ENCODE measurements around the gene TMEM38A. TPM values are rescaled to one million over a fixed set of nuclear protein-coding genes. Genes with fewer than 3 reads are reported as not detected.

Gene TMEM38A
- total and polyA plus RNA-seq, 9 of the 15 experiments (the other 6 are each of a cell fraction or from before 2014, with no cell fraction given), result 0.35 to 2.1 (median 1.2) TPM

GRCh38 chr19:16628183-16628983, 32.6 kb upstream of the TMEM38A start, which contains the start of gene MED26 (continued):
- TF ChIP-seq CHD7 (IDR thresholded peaks at IDR 0.05; ENCODE audit: low read depth, low read length) (no peak), ETV6 (IDR thresholded peaks at IDR 0.05; ENCODE audit: borderline replicate concordance in 1 of 2, low read depth in 2 of 2, low read length in 1 of 2) (no peak), ETV6 (CRISPR knock-in tag; IDR thresholded peaks at IDR 0.05; ENCODE audit: borderline replicate concordance) (no peak), POLR2H (tag; IDR thresholded peaks at IDR 0.05; ENCODE audit: low read depth) (peak; percentile 66)
- TF ChIP-seq, protein P1, sequence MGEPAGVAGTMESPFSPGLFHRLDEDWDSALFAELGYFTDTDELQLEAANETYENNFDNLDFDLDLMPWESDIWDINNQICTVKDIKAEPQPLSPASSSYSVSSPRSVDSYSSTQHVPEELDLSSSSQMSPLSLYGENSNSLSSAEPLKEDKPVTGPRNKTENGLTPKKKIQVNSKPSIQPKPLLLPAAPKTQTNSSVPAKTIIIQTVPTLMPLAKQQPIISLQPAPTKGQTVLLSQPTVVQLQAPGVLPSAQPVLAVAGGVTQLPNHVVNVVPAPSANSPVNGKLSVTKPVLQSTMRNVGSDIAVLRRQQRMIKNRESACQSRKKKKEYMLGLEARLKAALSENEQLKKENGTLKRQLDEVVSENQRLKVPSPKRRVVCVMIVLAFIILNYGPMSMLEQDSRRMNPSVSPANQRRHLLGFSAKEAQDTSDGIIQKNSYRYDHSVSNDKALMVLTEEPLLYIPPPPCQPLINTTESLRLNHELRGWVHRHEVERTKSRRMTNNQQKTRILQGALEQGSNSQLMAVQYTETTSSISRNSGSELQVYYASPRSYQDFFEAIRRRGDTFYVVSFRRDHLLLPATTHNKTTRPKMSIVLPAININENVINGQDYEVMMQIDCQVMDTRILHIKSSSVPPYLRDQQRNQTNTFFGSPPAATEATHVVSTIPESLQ (CRISPR knock-in tag; IDR thresholded peaks at IDR 0.05), result no peak
- TF ChIP-seq, protein P2, sequence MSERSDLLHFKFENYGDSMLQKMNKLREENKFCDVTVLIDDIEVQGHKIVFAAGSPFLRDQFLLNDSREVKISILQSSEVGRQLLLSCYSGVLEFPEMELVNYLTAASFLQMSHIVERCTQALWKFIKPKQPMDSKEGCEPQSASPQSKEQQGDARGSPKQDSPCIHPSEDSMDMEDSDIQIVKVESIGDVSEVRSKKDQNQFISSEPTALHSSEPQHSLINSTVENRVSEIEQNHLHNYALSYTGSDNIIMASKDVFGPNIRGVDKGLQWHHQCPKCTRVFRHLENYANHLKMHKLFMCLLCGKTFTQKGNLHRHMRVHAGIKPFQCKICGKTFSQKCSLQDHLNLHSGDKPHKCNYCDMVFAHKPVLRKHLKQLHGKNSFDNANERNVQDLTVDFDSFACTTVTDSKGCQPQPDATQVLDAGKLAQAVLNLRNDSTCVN (CRISPR knock-in tag; IDR thresholded peaks at IDR 0.05), result no peak
- TF ChIP-seq, protein P3, sequence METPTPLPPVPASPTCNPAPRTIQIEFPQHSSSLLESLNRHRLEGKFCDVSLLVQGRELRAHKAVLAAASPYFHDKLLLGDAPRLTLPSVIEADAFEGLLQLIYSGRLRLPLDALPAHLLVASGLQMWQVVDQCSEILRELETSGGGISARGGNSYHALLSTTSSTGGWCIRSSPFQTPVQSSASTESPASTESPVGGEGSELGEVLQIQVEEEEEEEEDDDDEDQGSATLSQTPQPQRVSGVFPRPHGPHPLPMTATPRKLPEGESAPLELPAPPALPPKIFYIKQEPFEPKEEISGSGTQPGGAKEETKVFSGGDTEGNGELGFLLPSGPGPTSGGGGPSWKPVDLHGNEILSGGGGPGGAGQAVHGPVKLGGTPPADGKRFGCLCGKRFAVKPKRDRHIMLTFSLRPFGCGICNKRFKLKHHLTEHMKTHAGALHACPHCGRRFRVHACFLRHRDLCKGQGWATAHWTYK (CRISPR knock-in tag; IDR thresholded peaks at IDR 0.05), result peak; percentile 24; the same call in 1 of the 2 replicates
- TF ChIP-seq, protein P4, sequence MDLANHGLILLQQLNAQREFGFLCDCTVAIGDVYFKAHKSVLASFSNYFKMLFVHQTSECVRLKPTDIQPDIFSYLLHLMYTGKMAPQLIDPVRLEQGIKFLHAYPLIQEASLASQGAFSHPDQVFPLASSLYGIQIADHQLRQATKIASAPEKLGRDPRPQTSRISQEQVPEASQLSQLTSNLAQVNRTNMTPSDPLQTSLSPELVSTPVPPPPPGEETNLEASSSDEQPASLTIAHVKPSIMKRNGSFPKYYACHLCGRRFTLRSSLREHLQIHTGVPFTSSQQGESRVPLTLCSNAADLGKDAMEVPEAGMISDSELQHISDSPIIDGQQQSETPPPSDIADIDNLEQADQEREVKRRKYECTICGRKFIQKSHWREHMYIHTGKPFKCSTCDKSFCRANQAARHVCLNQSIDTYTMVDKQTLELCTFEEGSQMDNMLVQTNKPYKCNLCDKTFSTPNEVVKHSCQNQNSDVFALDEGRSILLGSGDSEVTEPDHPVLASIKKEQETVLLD (IDR thresholded peaks at IDR 0.05), result peak; percentile 41; the same call in 1 of the 2 replicates
